ENCODE measurements around the gene SCN7A.
"Not testable (repeated sequence)": the region's sequence is repeated elsewhere in the genome, so short reads cannot be mapped to it uniquely, and the experiment has no call there.

Gene SCN7A

GRCh38 chr2:166494140-166494624 lies at the start of gene SCN7A:
SCN7A (minus strand) TSS chr2:166494249; CDS start chr2:166477696, 16,553 bp downstream.
- no peak for DNase-seq

GRCh38 chr2:166539340-166540162 lies 45.5 kb upstream of the SCN7A start:
- peak; percentile 72 for DNase-seq

- no peak for DNase-seq
These were observed 42.1 kb upstream of the SCN7A start for GRCh38 chr2:166536111-166536510.

GRCh38 chr2:166521155-166521554 lies 27.1 kb upstream of the SCN7A start:
- DNase-seq, result no peak

DNA sequence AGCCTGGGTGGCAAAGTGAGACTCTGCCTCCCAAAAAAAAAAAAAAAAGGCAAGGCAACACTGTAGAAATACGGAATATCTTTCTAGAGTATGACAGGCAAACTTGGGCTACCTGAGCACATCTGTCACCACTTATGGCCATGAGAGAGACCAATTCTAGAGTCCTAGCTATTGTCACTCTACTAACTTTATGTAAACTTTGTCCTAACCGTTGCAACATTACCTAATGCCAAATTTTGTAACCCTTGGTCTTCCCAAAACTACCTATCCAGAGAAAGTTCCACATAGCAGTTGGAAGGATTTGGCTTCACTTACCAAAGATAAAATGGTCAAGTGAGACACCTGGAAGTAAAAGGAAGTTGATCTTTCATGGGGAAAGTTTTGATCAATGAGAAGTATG lies 26.6 kb upstream of the SCN7A start:
- no peak for DNase-seq

GRCh38 chr2:166519391-166519962 lies 25.4 kb upstream of the SCN7A start:
- no peak for DNase-seq

DNA sequence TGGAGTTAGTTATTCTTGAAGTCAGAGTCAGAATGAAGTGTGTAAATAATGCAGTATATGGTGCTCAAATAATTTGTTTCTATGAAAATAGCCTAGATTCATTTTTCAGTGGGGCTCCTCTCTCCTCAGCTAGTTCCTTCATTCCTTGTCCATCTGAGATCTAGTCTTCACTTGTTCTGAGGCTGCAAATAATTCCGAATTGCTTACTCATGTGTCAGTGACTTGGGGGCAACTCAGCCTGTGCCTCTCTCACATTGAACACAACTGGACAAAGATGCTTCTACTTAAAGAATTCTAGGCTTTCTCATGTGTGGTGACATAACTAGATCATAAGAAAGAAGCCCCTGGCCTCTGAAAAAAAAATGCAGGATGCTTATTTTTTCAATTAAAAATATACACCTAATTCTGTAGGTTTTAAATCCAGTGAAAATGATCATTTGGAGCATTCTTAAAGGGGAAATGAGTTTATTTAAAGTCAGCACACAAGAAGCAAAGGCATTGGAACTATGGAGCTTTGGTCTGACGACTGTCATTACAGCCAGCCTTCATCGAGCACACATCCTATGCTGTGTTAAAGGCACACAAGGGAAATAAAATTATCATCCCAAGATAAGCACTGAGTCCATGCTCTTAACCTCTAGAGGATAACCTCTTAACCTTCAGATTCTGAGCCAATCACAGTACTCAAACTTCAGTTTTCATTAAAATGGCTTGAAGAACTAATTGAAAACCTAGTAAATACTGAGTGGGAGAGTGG lies 24.8 kb upstream of the SCN7A start:
- DNase-seq, result no peak

- DNase-seq, result no peak
These were observed 23.5 kb upstream of the SCN7A start for GRCh38 chr2:166517533-166518061.

- peak; percentile 15 for DNase-seq
These were observed 22.8 kb upstream of the SCN7A start for GRCh38 chr2:166516712-166517303.

GRCh38 chr2:166513952-166514351 lies 19.9 kb upstream of the SCN7A start:
- no peak for DNase-seq

- no peak for DNase-seq
These were observed 5.2 kb upstream of the SCN7A start for GRCh38 chr2:166499281-166499680.

DNA sequence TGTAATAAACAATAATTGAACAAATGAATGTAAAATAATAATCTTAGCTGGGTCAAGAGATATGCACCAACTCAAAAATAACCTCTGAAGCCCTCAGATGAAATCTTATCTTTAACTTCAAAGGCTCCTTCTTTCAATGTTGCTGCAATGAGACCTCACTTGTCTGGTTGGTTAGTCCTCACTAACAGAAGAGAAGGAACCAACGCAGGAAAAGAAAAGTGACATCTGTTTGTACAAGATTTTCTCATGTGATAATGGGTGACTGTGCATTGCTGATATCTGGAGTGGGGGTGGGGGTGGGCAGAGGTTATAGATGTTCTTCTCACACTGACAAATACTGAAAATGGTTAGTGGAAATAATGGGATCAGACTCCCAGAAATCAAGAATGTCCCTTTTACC lies 2.6 kb downstream of the SCN7A start:
- DNase-seq, result no peak

DNA sequence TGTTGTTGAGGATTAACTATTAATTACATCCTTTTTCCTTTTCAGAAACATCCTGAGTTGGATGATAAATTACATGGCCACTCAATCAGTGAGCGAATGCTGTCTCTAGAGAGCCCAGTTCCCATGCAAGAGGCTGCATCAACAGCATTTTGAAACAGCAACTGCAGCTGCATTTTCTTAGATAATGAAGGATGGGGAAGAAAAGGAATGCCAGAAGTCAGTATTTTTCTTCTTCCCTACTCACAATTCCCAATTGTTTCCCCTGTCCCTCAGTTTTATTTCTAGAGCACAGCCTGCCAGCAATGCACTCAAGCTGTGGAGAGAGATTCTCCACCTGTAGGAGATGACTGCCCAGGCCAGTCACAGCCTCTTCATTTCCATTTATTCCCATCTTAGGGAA lies 6.9 kb downstream of the SCN7A start:
- no peak for DNase-seq

DNA sequence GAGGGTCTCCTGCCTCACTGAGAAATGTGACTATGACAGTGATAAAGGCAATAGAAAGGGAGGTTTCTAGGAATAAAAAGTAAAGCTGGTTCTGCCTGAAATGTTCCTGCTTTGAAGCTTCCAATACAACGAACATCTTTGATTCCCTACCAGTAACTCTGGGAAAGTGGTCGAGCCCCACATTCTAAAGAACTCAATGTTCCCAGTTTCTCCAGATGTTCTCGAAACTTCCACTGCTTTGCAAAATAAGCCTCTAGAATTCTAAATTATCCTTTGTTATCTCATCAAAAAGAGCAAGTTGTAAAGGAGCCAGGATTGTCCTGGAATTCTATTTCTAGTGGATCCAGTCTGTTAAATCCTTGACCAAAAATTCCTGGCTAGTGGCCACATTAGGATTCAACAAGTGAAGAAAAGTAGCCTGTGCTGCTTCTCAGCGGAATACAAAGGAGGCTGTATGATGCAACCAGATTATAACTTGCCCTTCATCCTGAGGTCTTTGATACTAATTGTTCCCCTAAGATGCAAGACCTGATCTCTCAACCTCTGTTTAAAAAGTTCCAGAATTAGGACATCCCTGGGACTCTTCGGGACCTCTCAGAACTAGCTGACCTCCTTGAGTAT lies 8.4 kb downstream of the SCN7A start:
- no peak for DNase-seq

DNA sequence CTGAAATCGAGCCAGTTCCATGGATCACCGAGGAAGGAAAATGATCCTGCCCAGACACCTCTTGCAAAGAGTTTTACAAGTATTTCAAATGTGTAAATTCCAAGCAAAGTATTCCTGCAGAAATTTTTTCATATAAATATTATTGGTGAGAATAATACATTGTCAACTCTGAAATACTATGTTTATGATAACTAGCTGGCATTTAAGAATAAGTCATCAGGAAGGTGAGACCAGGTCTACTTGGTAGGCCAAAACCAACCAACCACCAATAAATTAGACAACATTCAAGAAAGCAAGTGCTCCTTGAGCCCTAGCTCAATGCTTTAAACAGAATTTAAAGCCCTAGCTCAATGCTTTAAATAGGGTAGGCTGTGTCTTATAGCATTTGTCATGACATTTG lies 21.7 kb downstream of the SCN7A start:
- DNase-seq, result no peak

DNA sequence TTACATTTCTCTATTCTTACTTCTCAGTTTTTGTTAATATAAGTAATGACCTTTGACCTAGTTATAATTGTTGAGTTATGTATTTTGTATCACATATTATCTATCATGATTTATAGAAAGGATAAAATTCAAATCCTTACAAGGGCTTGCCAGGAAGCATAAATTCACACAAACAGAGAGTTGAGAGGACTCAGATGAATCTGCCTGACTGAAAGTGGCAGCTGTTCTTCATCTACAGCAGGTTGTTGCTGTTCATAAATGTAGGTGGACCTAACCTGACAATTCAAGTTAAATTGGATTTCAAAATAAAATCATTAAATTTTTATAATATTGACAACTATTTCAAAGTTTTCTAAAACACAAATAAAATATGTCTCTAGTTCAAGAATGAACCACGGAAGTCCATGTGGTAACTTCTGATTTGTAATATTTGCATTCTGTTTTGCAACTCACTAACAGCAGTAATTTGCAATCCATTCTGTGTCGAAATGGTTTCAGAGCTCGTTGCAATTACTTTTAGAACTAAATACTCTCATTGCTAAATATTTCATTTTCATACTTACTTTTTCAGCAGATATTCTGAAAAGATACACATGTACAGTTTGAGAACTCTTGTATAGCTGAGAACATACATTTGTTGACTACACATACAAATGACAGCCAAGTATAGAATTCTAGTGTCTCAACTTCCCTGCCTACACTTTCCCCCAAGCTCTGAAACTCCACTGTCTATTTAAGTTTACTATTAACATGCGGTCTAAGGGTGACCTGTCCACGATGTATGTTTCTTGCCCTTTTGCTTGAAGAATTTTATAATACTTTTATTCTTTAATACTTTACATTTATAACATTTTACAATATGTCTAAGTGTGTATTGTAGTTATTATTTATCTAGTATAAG lies 25.7 kb downstream of the SCN7A start:
- DNase-seq, result no peak

DNA sequence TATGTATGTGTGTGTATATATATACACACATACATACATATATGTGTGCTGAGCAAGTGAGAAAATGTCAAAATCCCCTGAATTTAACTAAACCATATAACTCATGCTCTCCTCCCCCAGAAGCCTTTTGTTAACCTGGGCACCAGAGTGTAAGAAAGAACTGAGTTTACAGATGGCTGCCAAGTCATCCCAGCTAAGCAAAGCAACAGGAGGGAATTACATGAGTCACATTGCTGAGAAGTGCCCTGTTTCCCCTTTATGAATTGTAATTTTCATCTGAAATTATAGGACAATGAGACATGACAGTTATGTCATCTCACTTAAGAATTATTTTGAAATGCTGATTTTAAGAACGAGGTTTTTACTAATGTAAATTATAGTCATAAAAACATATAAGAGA lies 29.9 kb downstream of the SCN7A start:
- no peak for DNase-seq

- DNase-seq, result no peak
These were observed 30.4 kb downstream of the SCN7A start for GRCh38 chr2:166463640-166464039.

DNA sequence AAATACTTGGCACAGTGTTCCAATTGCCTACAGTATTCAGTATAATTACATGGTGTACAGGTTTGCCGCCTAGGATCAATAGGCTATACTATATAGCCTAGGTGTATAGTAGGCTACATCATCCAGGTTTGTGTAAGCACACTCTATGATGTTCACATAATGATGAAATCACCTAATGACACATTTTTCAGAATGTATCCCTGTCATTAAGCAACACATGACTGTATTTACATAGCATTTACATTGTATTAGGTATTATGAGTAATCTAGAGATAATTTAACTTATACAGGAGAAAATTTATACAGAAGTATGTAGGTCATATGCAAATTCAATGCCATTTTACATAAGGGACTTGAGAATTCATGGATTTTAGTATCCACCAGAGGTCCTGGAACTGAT lies 35.4 kb downstream of the SCN7A start:
- DNase-seq, result no peak

- DNase-seq, result not testable (repeated sequence)
These were observed 38.2 kb downstream of the SCN7A start for GRCh38 chr2:166455823-166456222.

DNA sequence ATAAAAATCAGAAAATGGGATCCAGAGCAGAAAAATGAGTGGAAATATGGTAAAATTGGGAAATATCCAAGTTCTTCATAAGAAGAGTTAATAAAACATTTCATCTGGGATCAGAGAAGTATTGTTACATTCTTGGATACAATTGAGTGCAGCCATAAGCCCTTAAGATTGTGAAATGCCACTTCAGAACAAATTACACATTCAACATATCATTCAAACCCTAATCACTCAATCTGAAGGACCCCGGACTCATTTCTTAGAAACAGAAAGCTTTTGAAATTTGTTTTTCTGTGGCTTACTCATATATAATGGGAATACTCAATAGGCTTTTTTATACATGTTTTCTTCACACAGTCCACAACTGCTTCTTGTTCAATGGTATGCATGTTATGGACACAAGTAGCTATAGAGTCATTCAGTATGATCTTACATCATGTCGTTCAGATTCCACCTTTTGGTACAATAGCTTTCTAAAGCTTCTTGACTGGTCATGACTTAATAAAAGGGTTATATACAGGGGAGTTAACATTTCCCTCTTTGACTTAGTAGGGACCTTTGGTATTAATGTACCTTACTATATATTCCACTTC lies 39.9 kb downstream of the SCN7A start:
- DNase-seq, result no peak

Data from midbrain (tissue), 1 donor.